Left ventricle myocardium inferior (tissue), 1 donor: Measurements from ENCODE around the gene KLHL13. TPM values are rescaled to one million over a fixed set of nuclear protein-coding genes. Genes with fewer than 3 reads are reported as not detected.
"Not testable (repeated sequence)": the region's sequence is repeated elsewhere in the genome, so short reads cannot be mapped to it uniquely, and the experiment has no call there.

Source experiments
- DNase-seq: peaks from one replicate; pipeline ENCODE4 v3.0.0-alpha.2; 2020
- H3K27ac ChIP-seq: fragments of 200-600 bp; replicated peaks from 2 replicates; pipeline ENCODE4 v1.8.0; 2021
- H3K27me3 ChIP-seq: fragments of 200-600 bp; 2 replicates; pipeline ENCODE4 v1.8.0; 2021; ENCODE audit warnings: low read depth
- H3K36me3 ChIP-seq: fragments of 200-600 bp; 2 replicates; pipeline ENCODE4 v1.8.0; 2021
- H3K4me1 ChIP-seq: fragments of 200-600 bp; 2 replicates; pipeline ENCODE4 v1.8.0; 2021
- H3K4me3 ChIP-seq: fragments of 200-600 bp; 2 replicates; pipeline ENCODE4 v1.8.0; 2021; ENCODE audit warnings: mild to moderate bottlenecking, moderate library complexity
- H3K9me3 ChIP-seq: fragments of 200-600 bp; replicated peaks from 2 replicates; pipeline ENCODE4 v1.8.0; 2021
- intact Hi-C: fragments of 100-400 bp; cut with micrococcal nuclease; formaldehyde crosslinking; loops from one replicate; pipeline ENCODE4 v1.11.0; 2022
- total RNA-seq: library from RNA; stranded (reverse); fragmentation: NEBNext Ultra II Directional; extraction: Animal tissue kit (Norgen Biotek cat#: 25700); gene quantifications from one replicate; pipeline ENCODE4 v1.2.1, GENCODE V29; 2021
- TF ChIP-seq, protein P1 (sequence below): fragments of 200-600 bp; IDR thresholded peaks from 2 replicates; pipeline ENCODE4 v1.8.0; 2021; ENCODE audit warnings: antibody characterized with exemption, mild to moderate bottlenecking, borderline replicate concordance
- donor health status: DM: no; HTN: yes; CAD: no; lungs with severe emphysema.

The KLHL13 gene
- total RNA-seq, 1 donor from 2014 or later = 11.4 TPM

GRCh38 chrX:118153270-118153669, 36.7 kb upstream of the KLHL13 start:
- no peak for DNase-seq
- Histone ChIP-seq H3K27me3 (no peaks in the 10 kb centered on the region), H3K4me3 (no peak overlapping the region), H3K36me3 (no peaks in the 10 kb centered on the region), H3K27ac (no peak overlapping the region), H3K4me1 (no peaks in the 10 kb centered on the region), H3K9me3 (no peaks in the 10 kb centered on the region)
- TF ChIP-seq, protein P1, sequence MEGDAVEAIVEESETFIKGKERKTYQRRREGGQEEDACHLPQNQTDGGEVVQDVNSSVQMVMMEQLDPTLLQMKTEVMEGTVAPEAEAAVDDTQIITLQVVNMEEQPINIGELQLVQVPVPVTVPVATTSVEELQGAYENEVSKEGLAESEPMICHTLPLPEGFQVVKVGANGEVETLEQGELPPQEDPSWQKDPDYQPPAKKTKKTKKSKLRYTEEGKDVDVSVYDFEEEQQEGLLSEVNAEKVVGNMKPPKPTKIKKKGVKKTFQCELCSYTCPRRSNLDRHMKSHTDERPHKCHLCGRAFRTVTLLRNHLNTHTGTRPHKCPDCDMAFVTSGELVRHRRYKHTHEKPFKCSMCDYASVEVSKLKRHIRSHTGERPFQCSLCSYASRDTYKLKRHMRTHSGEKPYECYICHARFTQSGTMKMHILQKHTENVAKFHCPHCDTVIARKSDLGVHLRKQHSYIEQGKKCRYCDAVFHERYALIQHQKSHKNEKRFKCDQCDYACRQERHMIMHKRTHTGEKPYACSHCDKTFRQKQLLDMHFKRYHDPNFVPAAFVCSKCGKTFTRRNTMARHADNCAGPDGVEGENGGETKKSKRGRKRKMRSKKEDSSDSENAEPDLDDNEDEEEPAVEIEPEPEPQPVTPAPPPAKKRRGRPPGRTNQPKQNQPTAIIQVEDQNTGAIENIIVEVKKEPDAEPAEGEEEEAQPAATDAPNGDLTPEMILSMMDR = no peak
- intact Hi-C loops = no loop called here

DNA sequence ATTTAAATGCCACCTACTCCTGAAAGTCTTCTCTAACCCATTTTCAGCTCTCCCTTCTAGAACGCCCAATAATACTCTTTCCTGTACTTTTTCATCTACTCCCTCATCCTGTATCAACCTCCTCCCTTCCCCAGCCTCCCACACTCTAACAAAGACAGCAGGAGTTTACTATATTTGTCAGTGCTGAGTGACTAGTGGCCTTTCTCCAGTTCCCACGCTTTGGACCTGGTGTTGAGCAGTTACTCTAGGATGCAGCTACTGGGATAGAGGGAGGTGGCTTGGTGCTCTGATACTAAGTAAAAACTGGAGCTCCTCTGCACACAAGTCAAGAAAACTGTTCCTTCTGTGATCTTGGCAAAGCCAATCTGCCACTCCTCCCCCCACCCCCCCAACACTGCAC, 36.1 kb upstream of the KLHL13 start:
- intact Hi-C loops = no loop called here
- no peak overlapping the region for H3K4me3 ChIP-seq
- no peak for DNase-seq

GRCh38 chrX:118148737-118149136, 32.1 kb upstream of the KLHL13 start:
- Histone ChIP-seq H3K27ac (no peak overlapping the region), H3K27me3 (no peaks in the 10 kb centered on the region), H3K4me3 (no peak overlapping the region), H3K9me3 (no peaks in the 10 kb centered on the region), H3K4me1 (no peaks in the 10 kb centered on the region), H3K36me3 (no peaks in the 10 kb centered on the region)
- no peak for DNase-seq
- TF ChIP-seq, protein P1 = no peak
- intact Hi-C loops = no loop called here

More for the DNA sequence above, 36.1 kb upstream of the KLHL13 start:
- Histone ChIP-seq H3K4me1 (no peaks in the 10 kb centered on the region), H3K36me3 (no peaks in the 10 kb centered on the region), H3K27me3 (no peaks in the 10 kb centered on the region), H3K27ac (no peak overlapping the region), H3K9me3 (no peaks in the 10 kb centered on the region)
- TF ChIP-seq, protein P1 = no peak

DNA sequence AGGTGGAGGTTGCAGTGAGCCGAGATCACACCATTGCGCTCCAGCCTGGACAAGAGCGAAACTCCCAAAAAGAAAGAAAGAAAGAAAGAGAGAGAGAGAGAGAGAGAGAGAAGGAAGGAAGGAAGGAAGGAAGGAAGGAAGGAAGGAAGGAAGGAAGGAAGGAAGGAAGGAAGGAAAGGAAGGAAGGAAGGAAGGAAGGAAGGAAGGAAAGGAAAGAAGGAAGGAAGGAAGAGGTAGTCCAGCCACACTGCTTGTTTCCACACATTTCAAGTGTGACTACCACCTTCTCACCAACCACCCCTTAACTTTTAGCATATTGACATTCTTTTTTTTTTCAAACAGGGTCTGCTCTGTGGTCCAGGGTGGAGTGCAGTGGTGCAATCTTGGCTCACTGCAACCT, 31.2 kb upstream of the KLHL13 start:
- intact Hi-C loops, H3K4me3 ChIP-seq: not testable (repeated sequence)

DNA sequence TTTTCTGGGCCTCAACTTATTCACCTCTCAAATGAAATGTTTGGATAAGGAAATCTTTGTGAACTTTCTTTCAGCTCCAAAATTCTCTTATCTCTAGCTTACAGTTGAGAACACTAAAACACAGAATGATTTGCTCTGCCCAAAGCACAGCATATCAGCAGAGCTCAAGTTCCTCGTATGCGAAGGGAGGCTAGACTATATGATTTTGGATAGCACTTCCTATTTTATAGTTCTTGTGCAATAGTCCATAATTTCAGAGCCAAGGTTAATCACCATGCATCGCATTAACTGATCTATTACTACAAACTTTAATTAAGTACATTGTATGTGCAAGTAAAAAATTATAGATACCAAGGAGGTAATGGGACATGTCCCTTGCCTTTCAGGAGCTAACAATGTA, 27.0 kb upstream of the KLHL13 start:
- intact Hi-C loops = no loop called here
- H3K27me3 ChIP-seq = no peaks in the 10 kb centered on the region
- no peaks in the 10 kb centered on the region for H3K9me3 ChIP-seq
- H3K27ac ChIP-seq = no peak overlapping the region
- TF ChIP-seq, protein P1 = no peak
- no peak overlapping the region for H3K4me3 ChIP-seq
- no peaks in the 10 kb centered on the region for H3K4me1 ChIP-seq
- H3K36me3 ChIP-seq = no peaks in the 10 kb centered on the region
- DNase-seq = no peak

More for the DNA sequence above, 31.2 kb upstream of the KLHL13 start:
- H3K27me3 ChIP-seq, DNase-seq, H3K4me1 ChIP-seq, H3K27ac ChIP-seq, H3K9me3 ChIP-seq, H3K36me3 ChIP-seq: not testable (repeated sequence)

- no peaks in the 10 kb centered on the region for H3K27me3 ChIP-seq
- no peak for DNase-seq
- H3K9me3 ChIP-seq = no peaks in the 10 kb centered on the region
- intact Hi-C loops = no loop called here
- H3K4me1 ChIP-seq = no peaks in the 10 kb centered on the region
- no peak overlapping the region for H3K27ac ChIP-seq
- no peak overlapping the region for H3K4me3 ChIP-seq
- TF ChIP-seq, protein P1 = no peak
- H3K36me3 ChIP-seq = no peaks in the 10 kb centered on the region
Observed at GRCh38 chrX:118131336-118131735, 14.7 kb upstream of the KLHL13 start.
